Measurements from ENCODE around the gene C5orf58.

DNA sequence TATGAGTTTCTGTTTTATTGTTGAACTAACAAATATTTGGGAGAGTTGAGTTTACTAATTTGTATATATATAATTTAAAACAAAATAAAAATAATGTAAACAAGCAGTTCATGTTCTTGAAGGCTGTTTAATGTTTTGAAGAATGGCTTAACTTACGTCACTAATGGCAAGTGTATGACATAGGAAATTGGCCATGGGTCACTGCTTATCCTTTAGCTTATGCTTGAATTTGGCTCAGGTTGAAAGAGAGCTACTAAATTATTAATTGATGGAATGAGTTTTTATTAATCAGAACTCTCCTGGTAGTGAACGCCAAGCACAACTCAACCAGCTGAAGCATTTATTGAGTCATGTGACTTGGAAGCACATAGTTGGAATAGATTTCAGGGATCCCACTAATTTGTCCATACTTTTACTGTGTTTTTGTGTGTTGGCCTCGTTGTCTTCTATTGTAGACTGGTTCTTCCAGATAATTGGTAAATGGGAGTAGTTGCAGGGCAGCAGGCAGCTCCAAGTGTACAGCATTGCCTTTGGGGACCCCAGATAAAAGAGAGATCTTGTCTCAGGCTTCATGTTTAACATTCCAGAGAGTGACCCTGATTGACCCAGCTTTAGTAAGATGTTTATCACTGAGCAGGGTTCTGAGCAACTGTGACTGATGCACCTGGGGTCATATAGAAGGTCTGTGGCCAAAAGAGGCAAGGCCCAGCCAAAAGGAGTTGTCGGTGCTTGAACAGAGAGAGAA is 13.5 kb downstream of the C5orf58 start:
- TF ChIP-seq, protein P1, sequence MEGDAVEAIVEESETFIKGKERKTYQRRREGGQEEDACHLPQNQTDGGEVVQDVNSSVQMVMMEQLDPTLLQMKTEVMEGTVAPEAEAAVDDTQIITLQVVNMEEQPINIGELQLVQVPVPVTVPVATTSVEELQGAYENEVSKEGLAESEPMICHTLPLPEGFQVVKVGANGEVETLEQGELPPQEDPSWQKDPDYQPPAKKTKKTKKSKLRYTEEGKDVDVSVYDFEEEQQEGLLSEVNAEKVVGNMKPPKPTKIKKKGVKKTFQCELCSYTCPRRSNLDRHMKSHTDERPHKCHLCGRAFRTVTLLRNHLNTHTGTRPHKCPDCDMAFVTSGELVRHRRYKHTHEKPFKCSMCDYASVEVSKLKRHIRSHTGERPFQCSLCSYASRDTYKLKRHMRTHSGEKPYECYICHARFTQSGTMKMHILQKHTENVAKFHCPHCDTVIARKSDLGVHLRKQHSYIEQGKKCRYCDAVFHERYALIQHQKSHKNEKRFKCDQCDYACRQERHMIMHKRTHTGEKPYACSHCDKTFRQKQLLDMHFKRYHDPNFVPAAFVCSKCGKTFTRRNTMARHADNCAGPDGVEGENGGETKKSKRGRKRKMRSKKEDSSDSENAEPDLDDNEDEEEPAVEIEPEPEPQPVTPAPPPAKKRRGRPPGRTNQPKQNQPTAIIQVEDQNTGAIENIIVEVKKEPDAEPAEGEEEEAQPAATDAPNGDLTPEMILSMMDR (IDR thresholded peaks at IDR 0.05; ENCODE audit: low read length) = no peak
- no peak for TF ChIP-seq EZH2 (IDR thresholded peaks at IDR 0.05; ENCODE audit: borderline replicate concordance, low read length)

Data from OCI-LY1 (cell line).